GM19025 (cell line): ENCODE measurements around the gene CYRIA.

Experiments
- ATAC-seq: cut with Tn5 transposase; IDR thresholded peaks from one replicate; pipeline ENCODE4 v1.9.1; 2021; ENCODE audit warnings: mild to moderate bottlenecking, low read depth, moderate library complexity; ENCODE audit not compliant: unreplicated experiment

Gene CYRIA

GRCh38 chr2:16652296-16653082 lies 13.1 kb downstream of the CYRIA start:
- no peak for ATAC-seq

- no peak for ATAC-seq
Observed at GRCh38 chr2:16650287-16651249, 15.1 kb downstream of the CYRIA start.

GRCh38 chr2:16649353-16650286 lies 16.0 kb downstream of the CYRIA start:
- ATAC-seq: no peak

GRCh38 chr2:16647992-16648617 lies 17.5 kb downstream of the CYRIA start:
- ATAC-seq: no peak

GRCh38 chr2:16645775-16646559 lies 19.7 kb downstream of the CYRIA start:
- no peak for ATAC-seq

GRCh38 chr2:16645088-16645487 lies 20.5 kb downstream of the CYRIA start:
- ATAC-seq: no peak

DNA sequence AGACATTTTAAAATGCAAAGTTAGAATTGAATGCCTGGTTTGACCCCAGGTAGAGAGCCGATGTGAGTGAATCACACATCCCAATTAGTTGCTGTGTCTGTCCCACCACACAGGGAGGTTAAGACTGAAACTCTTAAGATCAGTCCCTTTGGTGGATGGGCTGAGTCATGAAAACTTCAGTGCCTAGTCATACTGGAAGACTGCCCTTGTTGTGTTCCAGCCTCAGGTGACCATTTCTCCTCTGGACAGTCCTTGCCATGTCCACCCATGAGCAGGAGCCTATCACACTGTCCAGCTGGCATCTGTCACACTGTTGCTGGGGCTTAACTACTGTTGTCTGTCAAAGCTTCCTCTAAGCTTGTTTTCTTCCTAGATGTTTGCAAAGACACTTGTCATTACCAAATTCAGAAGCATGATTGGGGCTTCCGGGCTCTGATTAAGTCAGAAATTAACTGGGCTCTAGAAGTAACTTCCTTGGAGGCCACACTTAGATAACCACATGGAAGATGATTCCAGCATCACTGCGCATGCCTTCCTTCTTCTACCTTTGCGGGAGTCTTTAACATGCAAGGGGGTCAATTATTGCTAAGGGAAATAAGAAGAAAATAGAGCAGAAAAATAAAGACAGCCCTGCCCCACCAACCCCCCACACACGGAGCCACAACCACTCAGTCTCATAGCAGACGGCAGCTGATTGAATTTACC lies 21.3 kb downstream of the CYRIA start:
- no peak for ATAC-seq

GRCh38 chr2:16643099-16643498 lies 22.5 kb downstream of the CYRIA start:
- ATAC-seq: no peak

GRCh38 chr2:16642088-16642487 lies 23.5 kb downstream of the CYRIA start:
- no peak for ATAC-seq

GRCh38 chr2:16641509-16641908 lies 24.1 kb downstream of the CYRIA start:
- ATAC-seq: no peak

- ATAC-seq: no peak
Observed at GRCh38 chr2:16640867-16641266, 24.8 kb downstream of the CYRIA start.

DNA sequence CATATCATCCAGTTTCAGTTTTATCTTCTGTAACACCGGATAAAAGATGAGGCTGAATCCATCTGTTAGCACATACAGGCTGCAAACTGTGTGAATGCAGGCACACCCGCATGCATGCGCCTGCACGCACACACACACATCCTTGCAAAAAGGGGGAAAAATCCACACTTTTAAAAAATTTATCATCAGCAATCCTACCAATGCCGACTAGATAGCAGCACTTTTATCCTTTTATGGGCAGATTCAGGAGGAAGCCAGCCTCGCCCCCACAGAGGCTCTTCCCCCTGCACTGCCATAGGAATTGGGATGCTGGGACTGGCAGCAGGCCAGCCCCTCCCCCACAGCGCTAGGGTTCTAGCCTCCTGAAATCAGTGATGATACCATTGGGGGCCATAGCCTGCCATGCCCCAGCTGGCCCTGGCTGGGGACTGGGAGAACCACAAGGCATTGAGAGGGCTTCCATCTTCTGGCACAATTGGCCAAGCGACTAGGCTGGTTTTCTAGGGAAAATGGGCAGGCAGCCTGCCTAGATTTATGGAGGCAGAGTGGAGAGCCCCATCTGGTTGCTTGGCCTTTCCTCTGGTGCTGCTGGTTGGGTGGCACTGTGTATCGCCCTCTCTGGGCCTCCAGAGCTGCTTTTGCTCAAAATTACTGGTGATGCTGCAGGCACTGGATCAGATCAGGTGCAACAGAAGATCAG lies 25.5 kb downstream of the CYRIA start:
- no peak for ATAC-seq

- ATAC-seq: no peak
Observed at GRCh38 chr2:16639431-16639830, 26.2 kb downstream of the CYRIA start.

DNA sequence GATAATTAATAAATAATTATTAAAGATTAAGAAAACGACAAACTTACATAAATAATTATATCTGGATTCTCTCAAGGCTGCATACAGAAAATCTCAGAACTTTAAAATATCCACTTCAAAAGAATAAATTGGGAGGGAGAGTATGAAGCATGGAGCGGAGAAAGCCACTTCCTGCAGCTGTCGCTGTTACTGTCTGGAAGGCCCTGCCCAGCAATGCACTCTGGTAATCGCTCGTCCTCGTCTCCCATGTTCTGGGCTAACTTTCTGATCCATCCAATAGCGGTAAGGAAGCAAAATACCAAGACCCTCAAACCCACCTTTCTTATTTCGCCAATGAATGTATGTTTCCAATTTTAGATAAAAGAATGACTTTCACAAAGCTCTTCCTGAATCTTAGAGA lies 26.7 kb downstream of the CYRIA start:
- ATAC-seq: no peak

- ATAC-seq: no peak
Observed at GRCh38 chr2:16637304-16637703, 28.3 kb downstream of the CYRIA start.

DNA sequence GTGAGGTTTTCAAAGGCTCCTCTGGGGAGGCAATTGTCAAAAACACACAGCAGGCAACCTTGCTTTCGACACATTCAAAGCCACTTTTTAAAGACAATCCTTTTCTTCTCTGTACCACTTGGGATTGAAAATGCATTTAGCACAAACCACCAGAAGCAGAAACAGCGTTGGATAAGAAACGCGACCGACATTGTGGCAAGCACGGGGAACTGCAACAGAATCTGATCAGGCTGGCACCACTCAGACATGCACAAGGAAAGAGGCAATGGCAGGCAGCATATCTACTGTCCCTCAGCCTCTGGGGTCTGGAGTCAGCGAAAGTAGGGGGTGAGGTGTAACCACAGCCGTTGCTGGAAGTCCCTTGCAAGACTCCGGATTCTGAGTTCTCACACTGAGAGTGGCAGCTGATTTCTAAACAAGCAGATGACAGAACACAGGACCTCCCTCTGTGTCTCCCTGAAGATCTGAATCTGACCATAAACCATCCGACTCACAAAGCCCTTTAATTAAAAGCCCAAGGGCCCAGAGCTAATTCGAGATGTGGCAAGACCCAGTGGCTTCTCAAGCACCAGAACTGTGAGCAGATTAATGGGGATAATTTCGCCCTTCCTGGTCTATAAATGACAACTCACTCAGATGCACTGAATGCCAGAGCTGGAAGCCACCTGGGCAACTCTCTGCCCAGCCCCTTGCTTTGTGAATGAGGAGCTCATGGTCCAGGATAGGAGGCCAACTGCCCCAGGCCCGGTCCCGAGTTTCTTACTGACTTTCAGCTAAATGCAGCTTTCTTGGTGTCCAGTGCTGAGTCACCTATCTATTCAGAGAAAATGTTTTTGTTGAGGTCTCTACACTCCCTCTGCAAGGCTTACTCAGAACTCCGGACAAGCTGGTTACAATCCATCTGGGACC lies 29.6 kb downstream of the CYRIA start:
- no peak for ATAC-seq
